ENCODE measurements around the gene CCDC85C.

GRCh38 chr14:99586054-99586760 lies 17.8 kb downstream of the CCDC85C start:
- TF ChIP-seq CTCF (IDR thresholded peaks at IDR 0.05) (no peak), POLR2A (IDR thresholded peaks at IDR 0.05) (no peak), EP300 (IDR thresholded peaks at IDR 0.05) (no peak)

All from ovary (tissue), 3 donors.